GM18861 (cell line): ENCODE data around the gene COL3A1.

ENCODE experiments used
- ATAC-seq: cut with Tn5 transposase; IDR thresholded peaks from one replicate; pipeline ENCODE4 v1.9.1; 2021; ENCODE audit not compliant: unreplicated experiment

Gene COL3A1

GRCh38 chr2:188975497-188976102 is 1.4 kb downstream of the COL3A1 start:
- no peak for ATAC-seq

GRCh38 chr2:188976545-188977268 is 2.5 kb downstream of the COL3A1 start:
- ATAC-seq = no peak

- no peak for ATAC-seq
Observed at GRCh38 chr2:188977317-188977716, 3.1 kb downstream of the COL3A1 start.

- peak; percentile 84 for ATAC-seq
Observed at GRCh38 chr2:188978291-188979081, 4.3 kb downstream of the COL3A1 start.

GRCh38 chr2:188979187-188980114 is 5.3 kb downstream of the COL3A1 start:
- ATAC-seq = peak; percentile 16

GRCh38 chr2:188983427-188984064 is 9.4 kb downstream of the COL3A1 start:
- no peak for ATAC-seq

GRCh38 chr2:188984065-188984491 is 9.9 kb downstream of the COL3A1 start:
- ATAC-seq = no peak

- ATAC-seq = no peak
Observed at GRCh38 chr2:188984680-188985079, 10.5 kb downstream of the COL3A1 start.

GRCh38 chr2:188986839-188987238 is 12.7 kb downstream of the COL3A1 start:
- no peak for ATAC-seq

GRCh38 chr2:188993247-188993646 is 19.1 kb downstream of the COL3A1 start:
- ATAC-seq = no peak

GRCh38 chr2:188997263-188997662 is 23.1 kb downstream of the COL3A1 start:
- ATAC-seq = no peak

GRCh38 chr2:189000221-189000620 is 26.0 kb downstream of the COL3A1 start:
- ATAC-seq = no peak

GRCh38 chr2:189002079-189002478 is 27.9 kb downstream of the COL3A1 start:
- no peak for ATAC-seq

GRCh38 chr2:189008555-189009262 is 34.5 kb downstream of the COL3A1 start:
- no peak for ATAC-seq

- no peak for ATAC-seq
Observed at GRCh38 chr2:189010536-189010935, 36.4 kb downstream of the COL3A1 start.

- no peak for ATAC-seq
Observed at GRCh38 chr2:189012351-189012750, 38.2 kb downstream of the COL3A1 start.

- ATAC-seq = no peak
Observed at GRCh38 chr2:189013031-189013430, 38.9 kb downstream of the COL3A1 start.

- no peak for ATAC-seq
Observed at GRCh38 chr2:189013671-189014448, 39.7 kb downstream of the COL3A1 start.
